HepG2 (cell line): ENCODE data around the gene CDC34. TPM values are rescaled to one million over a fixed set of nuclear protein-coding genes. Genes with fewer than 3 reads are reported as not detected.

Experiments
- ATAC-seq: fragments of 200-7000 bp; cut with Tn5 transposase; 3 replicates; pipeline ENCODE4 v1.9.1; 2020; ENCODE audit warnings: mild to moderate bottlenecking, moderate library complexity
- BruUV-seq: library from RNA; stranded (reverse); fragments of 400-500 nt; replicated peaks from 2 replicates; lab custom pipeline; 2021; lab: Mats Ljungman, UMichigan
- CTCF ChIA-PET: fragments of 300-600 bp; formaldehyde crosslinking; extraction: SDS; loops from one replicate; lab custom pipeline; 2021; ENCODE audit warnings: low total read pairs, inconsistent platforms, low intra/inter-chr PET ratio; lab: Yijun Ruan, JAX
- POLR2A ChIA-PET: fragments of 350-600 bp; sonication (Branson Sonifier 250); formaldehyde crosslinking; loops from one replicate; lab custom pipeline; 2020; ENCODE audit warnings: antibody characterized with exemption, inconsistent platforms; lab: Yijun Ruan, JAX
- DNase-seq: peaks from one replicate; pipeline ENCODE4 v3.0.0-alpha.2; 2015; ENCODE audit warnings: low spot score
- FAIRE-seq: peaks from 3 replicates; lab custom pipeline; 2011; peaks lifted over from hg19 to GRCh38; lab: Jason Lieb, UNC
- H2AFZ ChIP-seq: one replicate; pipeline ENCODE4 v1.6.1; 2011; ENCODE audit warnings: low read length, inconsistent platforms
- H3K27ac ChIP-seq: fragments of 300-600 bp; 3 replicates; pipeline ENCODE4 v1.8.0; 2011; ENCODE audit warnings: mixed run types, mild to moderate bottlenecking, mixed read lengths, low read length, inconsistent platforms; ENCODE audit not compliant: insufficient read depth; ENCODE audit errors: extremely low read length
- H3K27me3 ChIP-seq, 2 experiments: fragments of 200-600 bp in 1 of 2; 2 replicates in 1 of 2; 3 replicates in 1 of 2; pipeline versions ENCODE4 v1.6.0 to v1.8.0; 2011; ENCODE audit warnings: low read length in 2 of 2, mild to moderate bottlenecking in 2 of 2, moderate library complexity in 2 of 2, inconsistent platforms in 1 of 2; ENCODE audit not compliant: insufficient read depth in 2 of 2, control insufficient read depth in 1 of 2
- H3K36me3 ChIP-seq, 2 experiments: fragments of 200-600 bp in 1 of 2; replicated peaks in 1 of 2; 2 replicates in 1 of 2; 3 replicates in 1 of 2; pipeline versions ENCODE4 v1.5.1 to v1.8.0; 2011; ENCODE audit warnings: low read length in 2 of 2, inconsistent platforms in 1 of 2; ENCODE audit not compliant: insufficient read depth in 2 of 2, control insufficient read depth in 1 of 2
- H3K4me1 ChIP-seq: 2 replicates; pipeline ENCODE4 v1.5.1; 2012; ENCODE audit warnings: low read length, inconsistent platforms; ENCODE audit not compliant: insufficient read depth
- H3K4me2 ChIP-seq: 2 replicates; pipeline ENCODE4 v1.6.0; 2011; ENCODE audit warnings: low read depth, low read length, inconsistent platforms
- H3K4me3 ChIP-seq, 3 experiments: fragments of 200-600 bp in 1 of 3; sonication (generic), shearing (Covaris generic) in 1 of 3; replicated peaks in 1 of 3; 2 replicates each; pipeline ENCODE4 v1.5.1; 2011 to 2016; ENCODE audit warnings: low read length in 3 of 3, inconsistent platforms in 2 of 3, low read depth in 2 of 3, mild to moderate bottlenecking in 2 of 3, control low read depth in 1 of 3, mixed read lengths in 1 of 3; ENCODE audit not compliant: insufficient read depth in 1 of 3
- H3K79me2 ChIP-seq: one replicate; pipeline ENCODE4 v1.6.1; 2011; ENCODE audit warnings: low read length, inconsistent platforms; ENCODE audit not compliant: insufficient read depth
- H3K9ac ChIP-seq: 2 replicates; pipeline ENCODE4 v1.6.0; 2011; ENCODE audit warnings: mild to moderate bottlenecking, low read depth, low read length, inconsistent platforms; ENCODE audit not compliant: insufficient read depth
- H3K9me3 ChIP-seq: 2 replicates; pipeline ENCODE4 v1.5.1; 2012; ENCODE audit warnings: mild to moderate bottlenecking, low read length
- H4K20me1 ChIP-seq: 2 replicates; pipeline ENCODE4 v1.6.0; 2011; ENCODE audit warnings: inconsistent platforms, mild to moderate bottlenecking, low read length, moderate library complexity; ENCODE audit not compliant: insufficient read depth
- ARNTL ChIP-seq: sonication (generic); formaldehyde crosslinking; IDR thresholded peaks from 2 replicates; pipeline ENCODE4 v1.4.0; 2020; ENCODE audit warnings: mild to moderate bottlenecking, missing genetic modification reagents
- ATF1 ChIP-seq: IDR thresholded peaks from 2 replicates; pipeline ENCODE4 v1.6.1; 2016; ENCODE audit warnings: mild to moderate bottlenecking, control low read depth
- CHD2 ChIP-seq: IDR thresholded peaks from 2 replicates; pipeline ENCODE4 v1.6.1; 2011; ENCODE audit warnings: low read depth, low read length, improper control_type of control experiment
- DR1 ChIP-seq: sonication (generic); formaldehyde crosslinking; IDR thresholded peaks from 2 replicates; pipeline ENCODE4 v1.8.0; 2021; ENCODE audit warnings: mild to moderate bottlenecking, missing genetic modification reagents, inconsistent platforms
- HNRNPLL ChIP-seq: fragments of 200-400 bp; formaldehyde crosslinking; IDR thresholded peaks from 2 replicates; pipeline ENCODE4 v1.6.1; 2017; ENCODE audit warnings: mild to moderate bottlenecking, low read depth, low read length; ENCODE audit not compliant: poor library complexity, severe bottlenecking
- PITX1 ChIP-seq: sonication (generic); formaldehyde crosslinking; IDR thresholded peaks from 2 replicates; pipeline ENCODE4 v1.5.1; 2020; ENCODE audit warnings: mild to moderate bottlenecking, missing genetic modification reagents
- RARG ChIP-seq: sonication (generic); formaldehyde crosslinking; IDR thresholded peaks from 2 replicates; pipeline ENCODE4 v1.4.0; 2020; ENCODE audit warnings: low read depth, mild to moderate bottlenecking, missing genetic modification reagents
- RBFOX2 ChIP-seq: fragments of 200-400 bp; formaldehyde crosslinking; IDR thresholded peaks from 2 replicates; pipeline ENCODE4 v1.6.1; 2017; ENCODE audit warnings: low read depth, mild to moderate bottlenecking, low read length
- TBX2 ChIP-seq: sonication (generic); formaldehyde crosslinking; IDR thresholded peaks from 2 replicates; pipeline ENCODE4 v1.5.0; 2020; ENCODE audit warnings: missing genetic modification reagents, mild to moderate bottlenecking, borderline replicate concordance
- ZBTB38 ChIP-seq: sonication (generic); formaldehyde crosslinking; IDR thresholded peaks from 2 replicates; pipeline ENCODE4 v1.5.1; 2020; ENCODE audit warnings: mild to moderate bottlenecking, missing genetic modification reagents
- ZNF274 ChIP-seq: sonication (generic); formaldehyde crosslinking; IDR thresholded peaks from 2 replicates; pipeline ENCODE4 v1.5.1; 2020; ENCODE audit warnings: mild to moderate bottlenecking, missing genetic modification reagents
- ZNF407 ChIP-seq: sonication (generic); formaldehyde crosslinking; IDR thresholded peaks from one replicate; pipeline ENCODE4 v1.5.1; 2020; ENCODE audit warnings: mild to moderate bottlenecking, missing genetic modification reagents; ENCODE audit errors: not compliant biosample characterization
- ZNF557 ChIP-seq: sonication (generic); formaldehyde crosslinking; IDR thresholded peaks from 2 replicates; pipeline ENCODE4 v1.4.0; 2020; ENCODE audit warnings: missing genetic modification reagents
- ZNF564 ChIP-seq: sonication (generic); formaldehyde crosslinking; IDR thresholded peaks from 2 replicates; pipeline ENCODE4 v1.8.1; 2023; ENCODE audit warnings: mild to moderate bottlenecking, missing genetic modification reagents
- ZNF567 ChIP-seq: sonication (generic); formaldehyde crosslinking; IDR thresholded peaks from 2 replicates; pipeline ENCODE4 v1.8.1; 2023; ENCODE audit warnings: mild to moderate bottlenecking, missing genetic modification reagents, borderline replicate concordance
- WGBS: methylation state at CpG from one replicate; pipeline ENCODE4 v1.1.6; 2017; ENCODE audit warnings: low lambda C conversion rate; 5-methylcytosine and 5-hydroxymethylcytosine counted together
- in situ Hi-C: cut with HindIII; loops from 2 replicates; pipeline ENCODE4 v1.10.0; 2017; ENCODE audit warnings: low pct_unique_long_range_greater_than_20kb; ENCODE audit not compliant: extremely low pct_ligation_motif_present
- intact Hi-C: fragments of 100-400 bp; cut with micrococcal nuclease; formaldehyde crosslinking; loops from one replicate; pipeline ENCODE4 v1.10.0; 2022; ENCODE audit not compliant: unreplicated experiment
- polyA plus RNA-seq, 8 experiments: library from polyadenylated mRNA; depleted of rRNA in 3 of 8; stranded (reverse) in 7 of 8; unstranded in 1 of 8; fragments of >200 nt; fragmentation: Illumina TruSeq in 4 of 8; extraction: Trizol in 4 of 8; gene quantifications; 2 replicates each; pipeline versions ENCODE4 v1.2.1 to v1.2.3, GENCODE V29; 2011 to 2016; ENCODE audit warnings: low read depth in 4 of 8, missing spikeins in 1 of 8, mixed read lengths in 1 of 8; ENCODE audit not compliant: insufficient read depth in 1 of 8
- total RNA-seq, 5 experiments: library from RNA; depleted of rRNA; stranded (reverse); fragments of >200 nt; fragmentation: Illumina TruSeq; extraction: Trizol; gene quantifications; 2 replicates each; pipeline ENCODE4 v1.2.3, GENCODE V29; 2016; ENCODE audit warnings: low read depth in 1 of 5

The CDC34 gene
- total and polyA plus RNA-seq, 2 of the 13 experiments (the other 11 are each of a cell fraction or from before 2014, with no cell fraction given): 138 to 150 TPM

GRCh38 chr19:548886-549830 lies 17.6 kb downstream of the CDC34 start (continued):
- no peak for TF ChIP-seq ZNF564 (CRISPR knock-in tag)
- TF ChIP-seq ZNF567: no peak
- TF ChIP-seq RBFOX2: no peak

GRCh38 chr19:554817-555216 lies 23.3 kb downstream of the CDC34 start:
- H2AFZ ChIP-seq: no peak overlapping the region
- BruUV-seq: no TSS peak
- no peaks in the 10 kb centered on the region for H4K20me1 ChIP-seq
- no peaks in the 10 kb centered on the region for H3K36me3 ChIP-seq
- H3K4me1 ChIP-seq: peaks cover 66% of the 10 kb centered on the region
- DNase-seq (no peak), FAIRE-seq (no peak), ATAC-seq (no peak)
- in situ Hi-C loops: loop anchor here (5.0 kb wide), 1 partner anchor 32 kb away; the partner anchor contains the start of gene HCN2
- POLR2A ChIA-PET: interaction anchor here (1.1 to 3.8 kb wide), 6 partner anchors 17 to 184 kb away, joined by 6 to 45 read pairs (median 9); partner anchors contain the start of gene BSG
- H3K79me2 ChIP-seq: no peaks in the 10 kb centered on the region
- no peak overlapping the region for H3K4me3 ChIP-seq
- H3K9ac ChIP-seq: no peak overlapping the region
- H3K27ac ChIP-seq: no peak overlapping the region
- CTCF ChIA-PET: no interaction called here
- H3K4me2 ChIP-seq: peak overlapping the region; percentile 36; the same call in 1 of the 2 replicates
- intact Hi-C loops: no loop called here
- H3K27me3 ChIP-seq: peaks cover 3% of the 10 kb centered on the region in 2 experiments; a peak in 2 of 5 replicates
- WGBS: 36% methylated on average over 15 of the region's 20 CpGs
- no peaks in the 10 kb centered on the region for H3K9me3 ChIP-seq
- TF ChIP-seq RARG (CRISPR knock-in tag): no peak
- TF ChIP-seq HNRNPLL: no peak
- 0 out of 2 replicates have a peak, but pooled peaks have one; percentile 23 for TF ChIP-seq ARNTL (CRISPR knock-in tag)
- TF ChIP-seq ATF1 (CRISPR knock-in tag): no peak
- no peak for TF ChIP-seq TBX2 (CRISPR knock-in tag)
- peak; percentile 32 for TF ChIP-seq ZNF407 (CRISPR knock-in tag)
- TF ChIP-seq ZNF557 (CRISPR knock-in tag): no peak
- TF ChIP-seq DR1 (CRISPR knock-in tag): no peak
- TF ChIP-seq ZNF274: 0 out of 2 replicates have a peak, but pooled peaks have one; percentile 19
- TF ChIP-seq PITX1 (CRISPR knock-in tag): no peak
- 0 out of 2 replicates have a peak, but pooled peaks have one; percentile 36 for TF ChIP-seq ZBTB38 (CRISPR knock-in tag)
- no peak for TF ChIP-seq CHD2
